H9 (cell line): ENCODE results near the gene CDH23. TPM values are rescaled to one million over a fixed set of nuclear protein-coding genes. Genes with fewer than 3 reads are reported as not detected.

Experiments
- DNase-seq: peaks from one replicate; pipeline ENCODE4 v3.0.0-alpha.2; 2017
- H2AFZ ChIP-seq: one replicate; pipeline ENCODE4 v1.6.1; 2013; ENCODE audit warnings: mild to moderate bottlenecking, low read length, control low read depth, moderate library complexity
- H2AK5ac ChIP-seq: 2 replicates; pipeline ENCODE4 v1.6.1; 2013; ENCODE audit warnings: low read length, control low read depth, mixed read lengths; ENCODE audit not compliant: insufficient read length
- H2BK120ac ChIP-seq: one replicate; pipeline ENCODE4 v1.6.1; 2013; ENCODE audit warnings: low read depth, mild to moderate bottlenecking, low read length, control low read depth, inconsistent platforms; ENCODE audit not compliant: poor library complexity, severe bottlenecking
- H2BK12ac ChIP-seq: 2 replicates; pipeline ENCODE4 v1.6.1; 2013; ENCODE audit warnings: low read length, control low read depth, mixed read lengths, low read depth; ENCODE audit not compliant: insufficient read length
- H2BK15ac ChIP-seq: 2 replicates; pipeline ENCODE4 v1.6.1; 2013; ENCODE audit warnings: low read depth, low read length, control low read depth
- H2BK20ac ChIP-seq: one replicate; pipeline ENCODE4 v1.6.1; 2013; ENCODE audit warnings: low read depth, mild to moderate bottlenecking, low read length, control low read depth, inconsistent platforms; ENCODE audit not compliant: poor library complexity, severe bottlenecking
- H2BK5ac ChIP-seq: 2 replicates; pipeline ENCODE4 v1.6.1; 2013; ENCODE audit warnings: low read length, control low read depth, mixed read lengths; ENCODE audit not compliant: insufficient read length
- H3K14ac ChIP-seq: 2 replicates; pipeline ENCODE4 v1.6.1; 2013; ENCODE audit warnings: low read length, control low read depth; ENCODE audit not compliant: insufficient read depth
- H3K18ac ChIP-seq: 2 replicates; pipeline ENCODE4 v1.6.1; 2013; ENCODE audit warnings: low read depth, mild to moderate bottlenecking, mixed read lengths, low read length, control low read depth; ENCODE audit not compliant: insufficient read length
- H3K23ac ChIP-seq: 2 replicates; pipeline ENCODE4 v1.6.1; 2013; ENCODE audit warnings: low read length, control low read depth, mixed read lengths, low read depth; ENCODE audit not compliant: insufficient read length
- H3K23me2 ChIP-seq: 2 replicates; pipeline ENCODE4 v1.6.1; 2013; ENCODE audit warnings: low read depth, mild to moderate bottlenecking, mixed read lengths, low read length, control low read depth; ENCODE audit not compliant: insufficient read length, poor library complexity, severe bottlenecking
- H3K27ac ChIP-seq: 2 replicates; pipeline ENCODE4 v1.5.1; 2013; ENCODE audit warnings: low read length, control low read depth, mixed read lengths, low read depth; ENCODE audit not compliant: insufficient read length
- H3K27me3 ChIP-seq: 2 replicates; pipeline ENCODE4 v1.6.1; 2013; ENCODE audit warnings: low read length, control low read depth, inconsistent platforms; ENCODE audit not compliant: insufficient read depth
- H3K4ac ChIP-seq: 2 replicates; pipeline ENCODE4 v1.6.1; 2013; ENCODE audit warnings: low read depth, mild to moderate bottlenecking, control low read depth, inconsistent platforms, low read length, moderate library complexity
- H3K4me1 ChIP-seq: 2 replicates; pipeline ENCODE4 v1.6.1; 2013; ENCODE audit warnings: low read length, control low read depth, inconsistent platforms; ENCODE audit not compliant: insufficient read depth
- H3K4me2 ChIP-seq: 2 replicates; pipeline ENCODE4 v1.6.1; 2013; ENCODE audit warnings: low read length, control low read depth, mixed read lengths; ENCODE audit not compliant: insufficient read length, insufficient read depth
- H3K56ac ChIP-seq: 2 replicates; pipeline ENCODE4 v1.6.1; 2013; ENCODE audit warnings: low read depth, mild to moderate bottlenecking, mixed read lengths, low read length, control low read depth; ENCODE audit not compliant: insufficient read length
- H3K79me1 ChIP-seq: 2 replicates; pipeline ENCODE4 v1.6.1; 2013; ENCODE audit warnings: low read depth, mild to moderate bottlenecking, moderate library complexity, low read length, control low read depth, inconsistent platforms; ENCODE audit not compliant: insufficient read depth, poor library complexity, severe bottlenecking
- H3K79me2 ChIP-seq: 2 replicates; pipeline ENCODE4 v1.6.1; 2013; ENCODE audit warnings: low read length, control low read depth, inconsistent platforms; ENCODE audit not compliant: insufficient read depth
- H3K9ac ChIP-seq: 2 replicates; pipeline ENCODE4 v1.6.1; 2013; ENCODE audit warnings: low read length, control low read depth, mixed read lengths; ENCODE audit not compliant: insufficient read length; ENCODE audit errors: extremely low read depth
- H3K9me3 ChIP-seq: one replicate; pipeline ENCODE4 v1.6.1; 2013; ENCODE audit warnings: low read depth, low read length, inconsistent platforms; ENCODE audit not compliant: control insufficient read depth
- H3T11ph ChIP-seq: one replicate; pipeline ENCODE4 v1.6.1; 2013; ENCODE audit warnings: mild to moderate bottlenecking, low read length, control low read depth, inconsistent platforms
- H4K20me1 ChIP-seq: one replicate; pipeline ENCODE4 v1.6.1; 2013; ENCODE audit not compliant: control insufficient read depth, insufficient read length, insufficient read depth
- H4K5ac ChIP-seq: 2 replicates; pipeline ENCODE4 v1.6.1; 2013; ENCODE audit warnings: low read depth, mild to moderate bottlenecking, mixed read lengths, low read length, control low read depth; ENCODE audit not compliant: insufficient read length
- H4K8ac ChIP-seq: replicated peaks from 2 replicates; pipeline ENCODE4 v1.6.1; 2013; ENCODE audit warnings: low read length, control low read depth, mixed read lengths, low read depth; ENCODE audit not compliant: insufficient read length
- H4K91ac ChIP-seq: 2 replicates; pipeline ENCODE4 v1.6.1; 2013; ENCODE audit warnings: low read depth, mild to moderate bottlenecking, moderate library complexity, mixed read lengths, low read length, control low read depth; ENCODE audit not compliant: insufficient read length
- H3K27ac Mint-ChIP-seq, 3 experiments: 2 replicates in 2 of 3; 3 replicates in 1 of 3; pipeline ENCODE4 v1.8.0; 2020 to 2021; ENCODE audit warnings: mixed read lengths in 3 of 3, mild to moderate bottlenecking in 1 of 3, moderate library complexity in 1 of 3
- H3K27me3 Mint-ChIP-seq: 2 replicates; pipeline ENCODE4 v1.8.0; 2021; ENCODE audit warnings: low read depth, mild to moderate bottlenecking, moderate library complexity, mixed read lengths
- H3K36me3 Mint-ChIP-seq, 3 experiments: 2 replicates in 2 of 3; 3 replicates in 1 of 3; pipeline ENCODE4 v1.8.0; 2020 to 2021; ENCODE audit warnings: low read depth in 3 of 3, mixed read lengths in 3 of 3; ENCODE audit not compliant: insufficient read depth in 1 of 3
- H3K4me1 Mint-ChIP-seq, 2 experiments: 2 replicates each; pipeline ENCODE4 v1.8.0; 2020; ENCODE audit warnings: mixed read lengths in 2 of 2
- H3K4me3 Mint-ChIP-seq, 2 experiments: 2 replicates in 1 of 2; 3 replicates in 1 of 2; pipeline ENCODE4 v1.8.0; 2020 to 2021; ENCODE audit warnings: mild to moderate bottlenecking in 2 of 2, mixed read lengths in 2 of 2, moderate library complexity in 1 of 2
- H3K9me3 Mint-ChIP-seq, 2 experiments: 2 replicates in 1 of 2; 3 replicates in 1 of 2; pipeline ENCODE4 v1.8.0; 2020; ENCODE audit warnings: mild to moderate bottlenecking in 2 of 2, mixed read lengths in 2 of 2, moderate library complexity in 1 of 2
- CTCF ChIP-seq: fragments of 200-600 bp; sonication (generic); conservative IDR thresholded peaks from 3 replicates; pipeline ENCODE4 v1.8.0; 2021; ENCODE audit warnings: antibody characterized with exemption, mild to moderate bottlenecking
- WGBS: extraction: QIAGEN DNeasy Blood & Tissue Kit; methylation state at CpG from one replicate; pipeline ENCODE4 v1.1.7; 2013; ENCODE audit warnings: missing lambda C conversion rate, low lambda C conversion rate, mixed read lengths; ENCODE audit not compliant: insufficient read length; ENCODE audit errors: extremely low coverage; 5-methylcytosine and 5-hydroxymethylcytosine counted together
- total RNA-seq: library from RNA; stranded (reverse); gene quantifications from 2 replicates; pipeline ENCODE4 v1.2.1, GENCODE V29; 2021

CDH23 gene
- total RNA-seq, 1 experiment from 2014 or later: 2.1 TPM

GRCh38 chr10:71536332-71536731 lies 139.6 kb downstream of the CDH23 start:
- H3K4ac ChIP-seq: no peak overlapping the region
- H2BK120ac ChIP-seq: no peak overlapping the region
- H3K27me3 ChIP-seq: no peaks in the 10 kb centered on the region
- no peak overlapping the region for H3K14ac ChIP-seq
- H4K5ac ChIP-seq: no peak overlapping the region
- no peak overlapping the region for H3T11ph ChIP-seq
- H3K9ac ChIP-seq: no peak overlapping the region
- H3K4me2 ChIP-seq: no peak overlapping the region
- Mint-ChIP-seq H3K4me3 (no peak overlapping the region), H3K9me3 (no peaks in the 10 kb centered on the region; a peak in 1 of 5 replicates), H3K4me1 (peaks cover 21 to 42% of the 10 kb centered on the region in 2 experiments), H3K27me3 (peaks cover 8% of the 10 kb centered on the region; the same call in 1 of the 2 replicates), H3K27ac (peak overlapping the region in 1 of 3 experiments; percentile 23; a peak in 1 of 7 replicates), H3K36me3 (no peaks in the 10 kb centered on the region; a peak in 1 of 7 replicates)
- no peaks in the 10 kb centered on the region for H3K79me2 ChIP-seq
- H3K9me3 ChIP-seq: no peaks in the 10 kb centered on the region
- no peak overlapping the region for H2AFZ ChIP-seq
- no peak for DNase-seq
- H2BK15ac ChIP-seq: no peak overlapping the region
- H3K27ac ChIP-seq: no peak overlapping the region
- H3K79me1 ChIP-seq: no peaks in the 10 kb centered on the region
- no peak overlapping the region for H3K18ac ChIP-seq
- H2AK5ac ChIP-seq: no peak overlapping the region
- no peak overlapping the region for H4K8ac ChIP-seq
- no peak overlapping the region for H3K23ac ChIP-seq
- H3K56ac ChIP-seq: no peak overlapping the region
- no peak overlapping the region for H2BK5ac ChIP-seq
- H4K91ac ChIP-seq: no peak overlapping the region
- no peak overlapping the region for H2BK12ac ChIP-seq
- TF ChIP-seq CTCF: no peak
- H3K4me1 ChIP-seq: peaks cover 2% of the 10 kb centered on the region; the same call in 1 of the 2 replicates
- H2BK20ac ChIP-seq: no peak overlapping the region
- H3K23me2 ChIP-seq: no peaks in the 10 kb centered on the region
- H4K20me1 ChIP-seq: no peaks in the 10 kb centered on the region
- WGBS: no CpG with 5 or more reads among the region's 6 CpGs
